ENCODE measurements around the gene QKI. TPM values are rescaled to one million over a fixed set of nuclear protein-coding genes. Genes with fewer than 3 reads are reported as not detected.

The QKI gene
- total RNA-seq, 4 donors from 2014 or later, result 283 to 425 (median 344) TPM

DNA sequence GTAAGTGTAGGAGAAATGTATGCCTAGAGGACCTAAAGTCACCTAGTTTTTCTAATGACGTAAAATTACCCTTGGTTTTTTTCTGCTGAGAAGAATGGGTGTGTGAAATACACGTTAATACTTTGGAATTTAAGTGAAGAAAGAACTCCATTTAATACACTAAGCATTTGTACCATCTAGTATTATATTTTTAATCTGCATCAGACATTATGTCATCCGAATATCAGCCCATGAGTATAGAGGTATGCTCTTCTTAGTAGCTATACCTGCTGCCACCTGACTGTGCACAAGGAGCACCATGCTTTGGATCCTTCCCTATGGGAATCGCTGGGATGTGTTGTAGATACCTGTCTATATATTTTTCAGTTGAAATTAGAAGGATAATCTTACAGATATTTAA, 106.4 kb downstream of the QKI start:
- ATAC-seq, result no peak

DNA sequence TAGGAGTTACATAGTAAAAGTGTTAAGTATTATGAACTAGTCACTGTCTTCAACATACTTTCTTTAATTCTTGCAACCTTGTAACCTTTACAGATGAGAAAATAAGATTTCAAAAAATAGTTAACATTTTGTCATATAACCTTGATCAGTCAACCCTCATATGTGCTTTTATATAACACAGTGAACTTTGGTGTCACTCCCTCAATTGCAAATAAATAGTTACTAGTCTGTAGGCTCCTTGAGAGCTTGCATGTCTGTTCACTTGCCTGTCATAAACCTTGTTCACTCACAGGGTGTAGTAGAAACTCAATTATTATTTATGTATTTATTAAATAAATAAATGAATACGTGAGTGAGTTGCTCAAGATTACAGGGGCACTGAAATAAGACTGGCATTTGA, 107.5 kb downstream of the QKI start:
- ATAC-seq (no peak), DNase-seq (no peak)
- Histone ChIP-seq H3K4me1 (peaks cover 83 to 89% of the 10 kb centered on the region in 2 donors), H3K9me3 (no peaks in the 10 kb centered on the region), H3K4me3 (peak overlapping the region in 1 of 4 donors; percentile 4), H3K27ac (peak overlapping the region; percentile 75 to 85 (median 82)), H3K27me3 (no peaks in the 10 kb centered on the region), H3K36me3 (no peaks in the 10 kb centered on the region)
- TF ChIP-seq, protein P1, sequence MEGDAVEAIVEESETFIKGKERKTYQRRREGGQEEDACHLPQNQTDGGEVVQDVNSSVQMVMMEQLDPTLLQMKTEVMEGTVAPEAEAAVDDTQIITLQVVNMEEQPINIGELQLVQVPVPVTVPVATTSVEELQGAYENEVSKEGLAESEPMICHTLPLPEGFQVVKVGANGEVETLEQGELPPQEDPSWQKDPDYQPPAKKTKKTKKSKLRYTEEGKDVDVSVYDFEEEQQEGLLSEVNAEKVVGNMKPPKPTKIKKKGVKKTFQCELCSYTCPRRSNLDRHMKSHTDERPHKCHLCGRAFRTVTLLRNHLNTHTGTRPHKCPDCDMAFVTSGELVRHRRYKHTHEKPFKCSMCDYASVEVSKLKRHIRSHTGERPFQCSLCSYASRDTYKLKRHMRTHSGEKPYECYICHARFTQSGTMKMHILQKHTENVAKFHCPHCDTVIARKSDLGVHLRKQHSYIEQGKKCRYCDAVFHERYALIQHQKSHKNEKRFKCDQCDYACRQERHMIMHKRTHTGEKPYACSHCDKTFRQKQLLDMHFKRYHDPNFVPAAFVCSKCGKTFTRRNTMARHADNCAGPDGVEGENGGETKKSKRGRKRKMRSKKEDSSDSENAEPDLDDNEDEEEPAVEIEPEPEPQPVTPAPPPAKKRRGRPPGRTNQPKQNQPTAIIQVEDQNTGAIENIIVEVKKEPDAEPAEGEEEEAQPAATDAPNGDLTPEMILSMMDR (IDR thresholded peaks at IDR 0.05 in 4 of 5, conservative IDR thresholded peaks at IDR 0.05 in 1 of 5), result no peak
- TF ChIP-seq POLR2A (IDR thresholded peaks at IDR 0.05), result no peak
- in situ Hi-C loops (cut with MboI; ENCODE audit: low sequenced_read_pairs in 4 of 4) (no loop called here), intact Hi-C loops (cut with DNase I; ENCODE audit: low total_unique reads) (no loop called here)

More for the DNA sequence above, 106.4 kb downstream of the QKI start:
- in situ Hi-C loops (cut with MboI; ENCODE audit: low sequenced_read_pairs in 4 of 4), result no loop called here
- H3K4me3 ChIP-seq, result no peak overlapping the region
- H3K36me3 ChIP-seq, result no peaks in the 10 kb centered on the region
- H3K27ac ChIP-seq, result peak overlapping the region; percentile 75 to 85 (median 82)
- DNase-seq, result no peak
- intact Hi-C loops (cut with DNase I; ENCODE audit: low total_unique reads), result no loop called here
- no peaks in the 10 kb centered on the region for H3K9me3 ChIP-seq
- H3K4me1 ChIP-seq, result peaks cover 72 to 84% of the 10 kb centered on the region in 2 donors
- H3K27me3 ChIP-seq, result no peaks in the 10 kb centered on the region
- TF ChIP-seq, protein P1 (IDR thresholded peaks at IDR 0.05 in 4 of 5, conservative IDR thresholded peaks at IDR 0.05 in 1 of 5), result no peak
- TF ChIP-seq POLR2A (IDR thresholded peaks at IDR 0.05), result no peak

DNA sequence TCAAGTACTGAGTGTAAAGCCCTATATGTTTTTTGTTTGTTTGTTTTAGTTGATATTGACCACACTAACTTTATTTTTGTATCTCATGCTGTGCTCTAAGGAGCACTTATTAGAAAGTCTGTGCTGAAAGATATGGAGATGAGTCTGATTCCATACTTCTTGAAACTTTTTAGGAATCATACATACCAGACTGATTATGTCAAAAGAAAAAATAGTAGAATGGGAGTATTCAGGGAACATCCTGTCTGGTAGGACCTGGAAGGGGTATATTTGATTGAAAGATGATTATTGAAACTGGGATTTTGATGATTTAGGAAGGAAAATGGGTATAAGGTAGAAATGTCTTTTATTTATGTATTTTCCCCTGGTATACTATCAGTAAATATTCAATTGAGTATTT, 111.4 kb downstream of the QKI start:
- intact Hi-C loops (cut with DNase I; ENCODE audit: low total_unique reads) (no loop called here), in situ Hi-C loops (cut with MboI; ENCODE audit: low sequenced_read_pairs in 4 of 4) (no loop called here)
- no peak for ATAC-seq
- peaks cover 89% of the 10 kb centered on the region in 2 donors for H3K4me1 ChIP-seq
- no peak for DNase-seq
- H3K36me3 ChIP-seq, result no peaks in the 10 kb centered on the region
- peak overlapping the region; percentile 75 to 85 (median 82) for H3K27ac ChIP-seq
- no peaks in the 10 kb centered on the region for H3K9me3 ChIP-seq
- H3K4me3 ChIP-seq, result no peak overlapping the region
- H3K27me3 ChIP-seq, result no peaks in the 10 kb centered on the region
- TF ChIP-seq, protein P1 (IDR thresholded peaks at IDR 0.05 in 4 of 5, conservative IDR thresholded peaks at IDR 0.05 in 1 of 5), result no peak
- TF ChIP-seq POLR2A (IDR thresholded peaks at IDR 0.05), result no peak

DNA sequence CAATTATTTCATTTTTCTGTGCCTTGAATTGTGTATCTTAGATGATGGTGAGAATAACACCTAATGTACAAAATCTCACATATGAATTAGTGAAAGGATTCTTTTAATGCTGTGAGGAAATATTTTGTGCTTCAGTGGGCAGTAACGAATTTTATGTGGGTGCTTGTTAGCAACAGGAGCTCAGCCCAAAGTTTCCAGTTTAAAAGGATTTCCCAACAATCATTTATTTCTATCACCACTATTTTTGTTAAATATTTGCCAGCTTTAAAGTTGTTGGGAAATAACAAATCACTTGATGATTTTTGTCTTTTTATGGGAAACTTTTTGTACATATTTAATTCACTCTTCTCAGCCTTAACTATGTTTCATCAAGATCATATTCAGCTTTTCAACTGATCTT, 111.8 kb downstream of the QKI start:
- TF ChIP-seq POLR2A (IDR thresholded peaks at IDR 0.05), result no peak
- TF ChIP-seq, protein P1 (IDR thresholded peaks at IDR 0.05 in 4 of 5, conservative IDR thresholded peaks at IDR 0.05 in 1 of 5), result no peak
- intact Hi-C loops (cut with DNase I; ENCODE audit: low total_unique reads) (no loop called here), in situ Hi-C loops (cut with MboI; ENCODE audit: low sequenced_read_pairs in 4 of 4) (no loop called here)
- Histone ChIP-seq H3K9me3 (no peaks in the 10 kb centered on the region), H3K27ac (peak overlapping the region; percentile 75 to 85 (median 82)), H3K36me3 (no peaks in the 10 kb centered on the region), H3K4me1 (peaks cover 90 to 91% of the 10 kb centered on the region in 2 donors), H3K4me3 (no peak overlapping the region), H3K27me3 (no peaks in the 10 kb centered on the region)
- DNase-seq, result no peak
- no peak for ATAC-seq

DNA sequence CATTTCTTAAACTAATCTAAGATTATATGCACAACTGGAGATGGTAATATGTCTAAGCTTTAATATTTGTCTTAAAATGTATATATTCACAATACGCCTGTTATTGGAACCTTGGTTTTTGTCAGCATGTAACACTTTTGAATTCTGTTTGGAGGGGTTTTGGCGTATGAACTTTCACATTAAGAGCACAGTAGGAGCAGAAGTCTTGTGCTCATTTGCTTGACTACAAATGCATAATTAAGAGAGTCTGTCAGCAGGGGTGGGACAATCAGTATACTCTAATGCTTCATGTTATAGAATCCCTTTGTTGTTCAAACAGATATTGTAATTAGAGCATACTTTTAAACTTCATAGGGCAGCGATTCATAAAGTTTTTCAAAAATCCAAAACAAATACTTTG, 112.8 kb downstream of the QKI start:
- Histone ChIP-seq H3K4me3 (no peak overlapping the region), H3K9me3 (no peaks in the 10 kb centered on the region), H3K4me1 (peaks cover 90 to 91% of the 10 kb centered on the region in 2 donors), H3K36me3 (no peaks in the 10 kb centered on the region), H3K27ac (peak overlapping the region; percentile 75 to 85 (median 82)), H3K27me3 (no peaks in the 10 kb centered on the region)
- TF ChIP-seq POLR2A (IDR thresholded peaks at IDR 0.05), result no peak
- TF ChIP-seq, protein P1 (IDR thresholded peaks at IDR 0.05 in 4 of 5, conservative IDR thresholded peaks at IDR 0.05 in 1 of 5), result no peak
- ATAC-seq (no peak), DNase-seq (no peak)
- in situ Hi-C loops (cut with MboI; ENCODE audit: low sequenced_read_pairs in 4 of 4) (no loop called here), intact Hi-C loops (cut with DNase I; ENCODE audit: low total_unique reads) (no loop called here)

Measured in gastrocnemius medialis (tissue), 4 donors.